A549 (cell line): Measurements from ENCODE around the gene ADAT2. TPM values are rescaled to one million over a fixed set of nuclear protein-coding genes. Genes with fewer than 3 reads are reported as not detected.

Source experiments
- ATAC-seq, 2 experiments: fragments of 200-7000 bp in 1 of 2; fragments of >200 bp in 1 of 2; cut with Nextera tagmentation in 1 of 2; cut with Tn5 transposase in 1 of 2; 3 replicates each; pipeline versions ENCODE4 v1.8.0 to v1.9.1; 2018 to 2020; ENCODE audit warnings: mild to moderate bottlenecking in 1 of 2, moderate library complexity in 1 of 2
- CTCF ChIA-PET: fragments of 300-600 bp; sonication (Branson Sonifier 250); formaldehyde crosslinking; extraction: SDS; loops from one replicate; lab custom pipeline; 2021; ENCODE audit warnings: antibody characterized with exemption, inconsistent platforms; lab: Yijun Ruan, JAX
- POLR2A ChIA-PET: fragments of 350-600 bp; formaldehyde crosslinking; extraction: SDS; loops from one replicate; lab custom pipeline; 2021; ENCODE audit warnings: antibody characterized with exemption, inconsistent platforms; lab: Yijun Ruan, JAX
- DNase-seq, 2 experiments: peaks; one replicate each; pipeline versions ENCODE4 v3.0.0 to v3.0.0-alpha.2; 2011 to 2016; ENCODE audit warnings: low read depth in 1 of 2, low spot score in 1 of 2
- FAIRE-seq: peaks from 2 replicates; lab custom pipeline; 2011; peaks lifted over from hg19 to GRCh38; lab: Jason Lieb, UNC
- H3K27ac ChIP-seq, 2 experiments: fragments of >200 bp; sonication (Bioruptor Twin); formaldehyde crosslinking; 3 replicates each; pipeline ENCODE4 v1.5.1; 2016 to 2017
- H3K4me1 ChIP-seq: fragments of >200 bp; sonication (Bioruptor Twin); formaldehyde crosslinking; 3 replicates; pipeline ENCODE4 v1.6.1; 2016
- H3K4me2 ChIP-seq: fragments of >200 bp; sonication (Bioruptor Twin); formaldehyde crosslinking; 3 replicates; pipeline ENCODE4 v1.6.1; 2016
- H3K4me3 ChIP-seq: fragments of >200 bp; sonication (Bioruptor Twin); formaldehyde crosslinking; 3 replicates; pipeline ENCODE4 v1.5.1; 2016
- H3K9me3 ChIP-seq: fragments of >200 bp; sonication (Bioruptor Twin); formaldehyde crosslinking; 3 replicates; pipeline ENCODE4 v1.6.1; 2016
- CBX2 ChIP-seq: fragments of 200-600 bp; sonication (generic); IDR thresholded peaks from 2 replicates; pipeline ENCODE4 v1.6.1; 2016; ENCODE audit warnings: low read depth, mild to moderate bottlenecking, borderline replicate concordance
- CEBPB ChIP-seq, 2 experiments: fragments of >200 bp in 1 of 2; sonication (Bioruptor Twin) in 1 of 2; formaldehyde crosslinking in 1 of 2; IDR thresholded peaks; 2 replicates each; pipeline ENCODE4 v1.6.1; 2012 to 2016
- EHMT2 ChIP-seq: fragments of 200-600 bp; sonication (generic); IDR thresholded peaks from 2 replicates; pipeline ENCODE4 v1.6.1; 2016; ENCODE audit warnings: antibody characterized with exemption, low read depth, mild to moderate bottlenecking, moderate library complexity
- FOXS1 ChIP-seq: fragments of 250-450 bp; sonication (Bioruptor Pico); IDR thresholded peaks from 2 replicates; pipeline ENCODE4 v1.5.0; 2020; ENCODE audit warnings: mild to moderate bottlenecking, moderate library complexity
- HEYL ChIP-seq: fragments of 250-450 bp; sonication (Bioruptor Pico); IDR thresholded peaks from 2 replicates; pipeline ENCODE4 v1.8.0; 2021; ENCODE audit warnings: mild to moderate bottlenecking, moderate library complexity
- HOXB5 ChIP-seq: fragments of 250-450 bp; sonication (Bioruptor Pico); IDR thresholded peaks from 2 replicates; pipeline ENCODE4 v1.5.0; 2020; ENCODE audit warnings: mild to moderate bottlenecking, moderate library complexity
- JUNB ChIP-seq: fragments of >200 bp; sonication (Bioruptor Twin); formaldehyde crosslinking; IDR thresholded peaks from 2 replicates; pipeline ENCODE4 v1.6.1; 2016
- MAZ ChIP-seq: fragments of 150-350 bp; IDR thresholded peaks from 2 replicates; pipeline ENCODE4 v1.6.1; 2014; ENCODE audit warnings: antibody characterized with exemption, low read depth, low read length, borderline replicate concordance
- MYC ChIP-seq: IDR thresholded peaks from 2 replicates; pipeline ENCODE4 v1.6.1; 2012; ENCODE audit warnings: mild to moderate bottlenecking, inconsistent platforms, low read length, improper control_type of control experiment, borderline replicate concordance
- NFE2L2 ChIP-seq: fragments of 150-350 bp; conservative IDR thresholded peaks from 2 replicates; pipeline ENCODE4 v1.6.1; 2014; ENCODE audit warnings: low read length
- NR3C1 ChIP-seq: fragments of >200 bp; sonication (Bioruptor Twin); formaldehyde crosslinking; IDR thresholded peaks from 3 replicates; pipeline ENCODE4 v1.6.1; 2017
- POLR2A ChIP-seq: IDR thresholded peaks from 2 replicates; pipeline ENCODE4 v1.6.1; 2012; ENCODE audit warnings: mild to moderate bottlenecking, low read length
- POLR2AphosphoS2 ChIP-seq: conservative IDR thresholded peaks from 2 replicates; pipeline ENCODE4 v1.6.1; 2012; ENCODE audit warnings: low read length, improper control_type of control experiment, inconsistent platforms
- RAD21 ChIP-seq, 2 experiments: fragments of >200 bp in 1 of 2; sonication (Bioruptor Twin) in 1 of 2; formaldehyde crosslinking in 1 of 2; IDR thresholded peaks in 1 of 2; conservative IDR thresholded peaks in 1 of 2; 2 replicates in 1 of 2; 3 replicates in 1 of 2; pipeline ENCODE4 v1.6.1; 2012 to 2018; ENCODE audit warnings: inconsistent platforms in 1 of 2
- SMC3 ChIP-seq: fragments of >200 bp; sonication (Bioruptor Twin); formaldehyde crosslinking; IDR thresholded peaks from 3 replicates; pipeline ENCODE4 v1.6.1; 2018; ENCODE audit warnings: inconsistent platforms
- SREBF2 ChIP-seq: fragments of 450-650 bp; IDR thresholded peaks from 2 replicates; pipeline ENCODE4 v1.6.1; 2014; ENCODE audit warnings: mild to moderate bottlenecking, moderate library complexity
- ZSCAN20 ChIP-seq: fragments of 250-450 bp; sonication (Bioruptor Pico); IDR thresholded peaks from 2 replicates; pipeline ENCODE4 v1.8.0; 2022; ENCODE audit warnings: mild to moderate bottlenecking, moderate library complexity
- whole genome bisulfite sequencing: methylation state at CpG from one replicate; pipeline ENCODE4 v1.1.6; 2017; ENCODE audit errors: missing lambda C conversion rate; 5-methylcytosine and 5-hydroxymethylcytosine counted together
- polyA plus RNA-seq, 4 experiments: library from polyadenylated mRNA; depleted of rRNA in 3 of 4; stranded (reverse); fragments of >200 nt; fragmentation: RNase III in 1 of 4; extraction: RNeasy Plus Mini Kit Qiagen cat#74134 plus additional on column Dnase treatment in 1 of 4; gene quantifications; 2 replicates in 3 of 4; 3 replicates in 1 of 4; pipeline ENCODE4 v1.2.3, GENCODE V29; 2011 to 2017
- TF ChIP-seq, protein P1 (sequence below): fragments of 200-600 bp; sonication (generic); IDR thresholded peaks from 2 replicates; pipeline ENCODE4 v1.6.1; 2016; ENCODE audit warnings: antibody characterized with exemption, mild to moderate bottlenecking, moderate library complexity
- TF ChIP-seq, protein P2 (sequence below): fragments of >200 bp; sonication (Bioruptor Twin); formaldehyde crosslinking; IDR thresholded peaks from 3 replicates; pipeline ENCODE4 v1.5.1; 2016

Gene ADAT2
- polyA plus RNA-seq, 2 of the 4 experiments (the other 2 are of a cell fraction): 7.1 to 8.0 TPM

DNA sequence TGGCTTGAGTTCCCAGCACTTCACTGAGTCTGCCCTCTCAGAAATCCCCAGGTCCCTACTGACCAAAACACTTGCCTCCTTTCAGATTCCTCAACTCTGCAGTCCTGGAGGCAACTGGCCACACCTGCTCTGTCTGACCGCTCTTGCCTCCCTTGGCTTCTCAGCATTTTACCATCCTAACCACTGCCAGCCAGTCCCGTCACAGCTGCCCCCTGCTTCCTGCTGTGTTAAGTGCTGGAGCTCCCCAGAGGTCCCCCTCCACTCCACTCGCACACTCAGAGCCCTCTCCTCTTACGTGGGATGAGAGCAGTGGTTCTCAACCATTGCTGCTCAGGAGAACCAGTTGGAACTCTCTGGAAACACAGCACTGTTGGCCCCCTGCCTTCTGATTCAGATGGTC lies 20.5 kb downstream of the ADAT2 start:
- ChIA-PET CTCF (interaction anchor here (1.2 to 5.2 kb wide), 2 partner anchors 737 to 955 kb away, joined by 4 to 46 read pairs; no protein-coding TSS in a partner anchor), POLR2A (no interaction called here)
- Histone ChIP-seq H3K4me3 (no peak overlapping the region), H3K4me2 (no peak overlapping the region), H3K4me1 (peaks cover 3% of the 10 kb centered on the region; the same call in 1 of the 3 replicates), H3K9me3 (no peaks in the 10 kb centered on the region), H3K27ac (no peak overlapping the region)
- DNase-seq (no peak), ATAC-seq (no peak), FAIRE-seq (no peak)
- 84% methylated on average over 2 of the region's 4 CpGs for WGBS
- TF ChIP-seq POLR2A: no peak
- no peak for TF ChIP-seq POLR2AphosphoS2
- TF ChIP-seq NR3C1: no peak
- TF ChIP-seq HEYL: no peak
- no peak for TF ChIP-seq MYC
- TF ChIP-seq, protein P1, sequence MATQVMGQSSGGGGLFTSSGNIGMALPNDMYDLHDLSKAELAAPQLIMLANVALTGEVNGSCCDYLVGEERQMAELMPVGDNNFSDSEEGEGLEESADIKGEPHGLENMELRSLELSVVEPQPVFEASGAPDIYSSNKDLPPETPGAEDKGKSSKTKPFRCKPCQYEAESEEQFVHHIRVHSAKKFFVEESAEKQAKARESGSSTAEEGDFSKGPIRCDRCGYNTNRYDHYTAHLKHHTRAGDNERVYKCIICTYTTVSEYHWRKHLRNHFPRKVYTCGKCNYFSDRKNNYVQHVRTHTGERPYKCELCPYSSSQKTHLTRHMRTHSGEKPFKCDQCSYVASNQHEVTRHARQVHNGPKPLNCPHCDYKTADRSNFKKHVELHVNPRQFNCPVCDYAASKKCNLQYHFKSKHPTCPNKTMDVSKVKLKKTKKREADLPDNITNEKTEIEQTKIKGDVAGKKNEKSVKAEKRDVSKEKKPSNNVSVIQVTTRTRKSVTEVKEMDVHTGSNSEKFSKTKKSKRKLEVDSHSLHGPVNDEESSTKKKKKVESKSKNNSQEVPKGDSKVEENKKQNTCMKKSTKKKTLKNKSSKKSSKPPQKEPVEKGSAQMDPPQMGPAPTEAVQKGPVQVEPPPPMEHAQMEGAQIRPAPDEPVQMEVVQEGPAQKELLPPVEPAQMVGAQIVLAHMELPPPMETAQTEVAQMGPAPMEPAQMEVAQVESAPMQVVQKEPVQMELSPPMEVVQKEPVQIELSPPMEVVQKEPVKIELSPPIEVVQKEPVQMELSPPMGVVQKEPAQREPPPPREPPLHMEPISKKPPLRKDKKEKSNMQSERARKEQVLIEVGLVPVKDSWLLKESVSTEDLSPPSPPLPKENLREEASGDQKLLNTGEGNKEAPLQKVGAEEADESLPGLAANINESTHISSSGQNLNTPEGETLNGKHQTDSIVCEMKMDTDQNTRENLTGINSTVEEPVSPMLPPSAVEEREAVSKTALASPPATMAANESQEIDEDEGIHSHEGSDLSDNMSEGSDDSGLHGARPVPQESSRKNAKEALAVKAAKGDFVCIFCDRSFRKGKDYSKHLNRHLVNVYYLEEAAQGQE: no peak
- no peak for TF ChIP-seq EHMT2

DNA sequence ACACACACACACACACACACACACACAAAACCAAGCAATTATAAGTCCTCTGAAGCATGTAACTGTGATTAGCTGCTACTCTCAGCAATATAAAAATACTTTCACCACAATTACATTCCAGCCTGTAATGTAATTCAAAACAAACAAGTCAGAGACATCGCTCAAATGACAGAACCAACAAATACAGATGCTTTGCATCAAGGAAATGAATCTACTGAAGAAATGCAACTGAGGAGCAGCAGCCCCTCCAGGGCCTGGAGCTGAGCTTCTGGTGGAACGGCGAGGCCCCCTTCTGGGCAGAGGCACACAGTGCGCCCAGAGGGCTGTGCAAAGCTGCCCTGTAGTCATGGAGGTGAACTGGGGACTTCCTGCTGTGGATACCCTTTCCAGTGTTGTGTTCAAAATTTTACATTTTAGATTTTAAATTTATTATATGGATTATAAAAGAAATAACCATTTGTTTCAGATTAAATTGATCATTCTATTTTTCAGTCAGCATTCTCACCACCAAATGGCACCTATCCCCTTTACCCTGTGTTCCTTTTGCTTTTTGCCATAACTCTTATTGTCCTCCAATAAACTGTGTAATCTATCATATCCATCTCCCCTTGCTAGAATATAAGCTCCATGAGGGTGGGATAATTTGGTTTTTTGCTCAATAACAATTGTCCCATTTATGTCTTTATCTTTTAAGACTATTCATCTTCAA lies 23.2 kb downstream of the ADAT2 start:
- no peak overlapping the region for H3K4me2 ChIP-seq
- POLR2A ChIA-PET: no interaction called here
- no peaks in the 10 kb centered on the region for H3K9me3 ChIP-seq
- no peak for FAIRE-seq
- DNase-seq: peak; percentile 30 to 71
- 3% methylated on average over 4 of the region's 4 CpGs for WGBS
- no peak overlapping the region for H3K4me3 ChIP-seq
- ATAC-seq: peak; percentile 99 to 100
- no peak overlapping the region for H3K27ac ChIP-seq
- CTCF ChIA-PET: interaction anchor here (0.6 to 5.2 kb wide), 18 partner anchors 12 to 953 kb away, joined by 3 to 46 read pairs (median 4); no protein-coding TSS in a partner anchor
- peaks cover 3% of the 10 kb centered on the region; the same call in 1 of the 3 replicates for H3K4me1 ChIP-seq
- TF ChIP-seq SMC3: peak; percentile 86
- peak; percentile 93 to 95 for TF ChIP-seq RAD21 (conservative IDR thresholded peaks at IDR 0.05 in 1 of 2, IDR thresholded peaks at IDR 0.05 in 1 of 2)
- TF ChIP-seq, protein P2, sequence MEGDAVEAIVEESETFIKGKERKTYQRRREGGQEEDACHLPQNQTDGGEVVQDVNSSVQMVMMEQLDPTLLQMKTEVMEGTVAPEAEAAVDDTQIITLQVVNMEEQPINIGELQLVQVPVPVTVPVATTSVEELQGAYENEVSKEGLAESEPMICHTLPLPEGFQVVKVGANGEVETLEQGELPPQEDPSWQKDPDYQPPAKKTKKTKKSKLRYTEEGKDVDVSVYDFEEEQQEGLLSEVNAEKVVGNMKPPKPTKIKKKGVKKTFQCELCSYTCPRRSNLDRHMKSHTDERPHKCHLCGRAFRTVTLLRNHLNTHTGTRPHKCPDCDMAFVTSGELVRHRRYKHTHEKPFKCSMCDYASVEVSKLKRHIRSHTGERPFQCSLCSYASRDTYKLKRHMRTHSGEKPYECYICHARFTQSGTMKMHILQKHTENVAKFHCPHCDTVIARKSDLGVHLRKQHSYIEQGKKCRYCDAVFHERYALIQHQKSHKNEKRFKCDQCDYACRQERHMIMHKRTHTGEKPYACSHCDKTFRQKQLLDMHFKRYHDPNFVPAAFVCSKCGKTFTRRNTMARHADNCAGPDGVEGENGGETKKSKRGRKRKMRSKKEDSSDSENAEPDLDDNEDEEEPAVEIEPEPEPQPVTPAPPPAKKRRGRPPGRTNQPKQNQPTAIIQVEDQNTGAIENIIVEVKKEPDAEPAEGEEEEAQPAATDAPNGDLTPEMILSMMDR: peak; percentile 78
- TF ChIP-seq HEYL: no peak

DNA sequence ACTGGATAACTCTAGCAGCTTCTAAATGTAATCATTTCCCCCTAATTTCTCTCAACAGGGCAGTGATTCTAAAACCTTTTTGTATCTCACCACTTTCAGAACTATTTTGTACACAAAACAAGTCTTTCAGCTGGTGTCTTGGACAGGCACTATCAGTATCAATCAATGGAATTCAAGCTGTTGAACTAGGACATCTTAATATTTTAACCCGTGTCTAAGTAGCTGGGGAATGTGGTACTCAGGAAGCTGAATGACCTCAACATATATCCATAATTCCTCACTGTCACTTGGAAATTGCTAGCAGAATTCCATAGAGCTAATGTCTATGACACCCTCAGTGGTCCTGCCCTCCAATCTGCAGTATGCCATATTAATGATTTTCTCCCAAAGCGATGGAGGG lies 24.5 kb downstream of the ADAT2 start:
- no peak for FAIRE-seq
- H3K27ac ChIP-seq: no peak overlapping the region
- WGBS: 92% methylated on average over 2 of the region's 2 CpGs
- H3K9me3 ChIP-seq: no peaks in the 10 kb centered on the region
- DNase-seq: no peak
- peaks cover 3% of the 10 kb centered on the region; the same call in 1 of the 3 replicates for H3K4me1 ChIP-seq
- ATAC-seq: no peak
- ChIA-PET CTCF (interaction anchor here (0.6 to 5.2 kb wide), 5 partner anchors 11 to 952 kb away, joined by 3 to 46 read pairs (median 25); no protein-coding TSS in a partner anchor), POLR2A (interaction anchor here (0.7 kb wide), 1 partner anchor 362 kb away, joined by 3 read pairs; no protein-coding TSS in a partner anchor)
- H3K4me3 ChIP-seq: no peak overlapping the region
- TF ChIP-seq POLR2AphosphoS2 (no peak), FOXS1 (CRISPR knock-in tag) (no peak), SREBF2 (no peak), MAZ (no peak), CEBPB (IDR thresholded peaks at IDR 0.05) (no peak), NFE2L2 (no peak), ZSCAN20 (no peak), JUNB (no peak), CBX2 (no peak), HOXB5 (CRISPR knock-in tag) (no peak)
- H3K4me2 ChIP-seq: no peak overlapping the region
